Endodermal cell (in vitro differentiated cells): ENCODE results near the gene HSD17B3. TPM values are rescaled to one million over a fixed set of nuclear protein-coding genes. Genes with fewer than 3 reads are reported as not detected.
A peak's percentile ranks its signal among the peaks of the same experiment; 100 is the strongest.

Source experiments
- DNase-seq: peaks from one replicate; pipeline ENCODE4 v3.0.0-alpha.2; 2017
- H3K27ac ChIP-seq: 2 replicates; pipeline ENCODE4 v1.5.1; 2013; ENCODE audit warnings: mild to moderate bottlenecking, low read depth, low read length, moderate library complexity
- H3K27me3 ChIP-seq: 2 replicates; pipeline ENCODE4 v1.6.1; 2013; ENCODE audit warnings: mild to moderate bottlenecking, low read length, moderate library complexity; ENCODE audit not compliant: insufficient read depth, control insufficient read depth, poor library complexity, severe bottlenecking
- H3K36me3 ChIP-seq: 2 replicates; pipeline ENCODE4 v1.7.0; 2013; ENCODE audit warnings: mild to moderate bottlenecking, low read length, moderate library complexity; ENCODE audit not compliant: control insufficient read depth, insufficient read depth
- H3K4me1 ChIP-seq: one replicate; pipeline ENCODE4 v1.7.0; 2013; ENCODE audit warnings: low read length; ENCODE audit not compliant: control insufficient read depth, insufficient read depth
- H3K4me3 ChIP-seq: 2 replicates; pipeline ENCODE4 v1.5.1; 2013; ENCODE audit warnings: mild to moderate bottlenecking, low read length, moderate library complexity
- H3K9ac ChIP-seq: 2 replicates; pipeline ENCODE4 v1.6.1; 2013; ENCODE audit warnings: mild to moderate bottlenecking, low read length, moderate library complexity; ENCODE audit not compliant: poor library complexity, severe bottlenecking; ENCODE audit errors: extremely low read depth
- H3K9me3 ChIP-seq: 2 replicates; pipeline ENCODE4 v1.6.1; 2013; ENCODE audit warnings: mild to moderate bottlenecking, low read length, moderate library complexity; ENCODE audit not compliant: control insufficient read depth
- H3K27ac Mint-ChIP-seq: 2 replicates; pipeline ENCODE4 v1.8.0; 2020; ENCODE audit warnings: mixed read lengths
- H3K27me3 Mint-ChIP-seq: 2 replicates; pipeline ENCODE4 v1.8.0; 2021; ENCODE audit warnings: mild to moderate bottlenecking, mixed read lengths; ENCODE audit not compliant: insufficient read depth
- H3K36me3 Mint-ChIP-seq: 2 replicates; pipeline ENCODE4 v1.8.0; 2020; ENCODE audit warnings: low read depth, mixed read lengths
- H3K4me1 Mint-ChIP-seq: 2 replicates; pipeline ENCODE4 v1.8.0; 2020; ENCODE audit warnings: mixed read lengths
- H3K4me3 Mint-ChIP-seq: 2 replicates; pipeline ENCODE4 v1.8.0; 2020; ENCODE audit warnings: mild to moderate bottlenecking, moderate library complexity, mixed read lengths
- H3K9me3 Mint-ChIP-seq: 2 replicates; pipeline ENCODE4 v1.8.0; 2020; ENCODE audit warnings: mild to moderate bottlenecking, mixed read lengths
- WGBS, 2 experiments: methylation state at CpG; one replicate each; pipeline versions ENCODE4 v1.1.5 to v1.1.7; 2013; ENCODE audit warnings: missing lambda C conversion rate in 2 of 2, mixed read lengths in 1 of 2; ENCODE audit not compliant: insufficient coverage in 1 of 2, insufficient read length in 1 of 2; 5-methylcytosine and 5-hydroxymethylcytosine counted together
- total RNA-seq, 2 donors: library from RNA; stranded (reverse); fragmentation: NEBNext Ultra II Directional in 1 of 2; extraction: Animal tissue kit (Norgen Biotek cat#: 25700) in 1 of 2; gene quantifications; 2 replicates in 1 of 2; 3 replicates in 1 of 2; pipeline ENCODE4 v1.2.1, GENCODE V29; 2021
- TF ChIP-seq, protein P1 (sequence below): fragments of 200-600 bp; sonication (generic); conservative IDR thresholded peaks from 2 replicates; pipeline ENCODE4 v1.5.0; 2021; ENCODE audit warnings: antibody characterized with exemption, mild to moderate bottlenecking

Gene HSD17B3
- total RNA-seq, 2 donors from 2014 or later, result 0.40 TPM; not detected in 1

DNA sequence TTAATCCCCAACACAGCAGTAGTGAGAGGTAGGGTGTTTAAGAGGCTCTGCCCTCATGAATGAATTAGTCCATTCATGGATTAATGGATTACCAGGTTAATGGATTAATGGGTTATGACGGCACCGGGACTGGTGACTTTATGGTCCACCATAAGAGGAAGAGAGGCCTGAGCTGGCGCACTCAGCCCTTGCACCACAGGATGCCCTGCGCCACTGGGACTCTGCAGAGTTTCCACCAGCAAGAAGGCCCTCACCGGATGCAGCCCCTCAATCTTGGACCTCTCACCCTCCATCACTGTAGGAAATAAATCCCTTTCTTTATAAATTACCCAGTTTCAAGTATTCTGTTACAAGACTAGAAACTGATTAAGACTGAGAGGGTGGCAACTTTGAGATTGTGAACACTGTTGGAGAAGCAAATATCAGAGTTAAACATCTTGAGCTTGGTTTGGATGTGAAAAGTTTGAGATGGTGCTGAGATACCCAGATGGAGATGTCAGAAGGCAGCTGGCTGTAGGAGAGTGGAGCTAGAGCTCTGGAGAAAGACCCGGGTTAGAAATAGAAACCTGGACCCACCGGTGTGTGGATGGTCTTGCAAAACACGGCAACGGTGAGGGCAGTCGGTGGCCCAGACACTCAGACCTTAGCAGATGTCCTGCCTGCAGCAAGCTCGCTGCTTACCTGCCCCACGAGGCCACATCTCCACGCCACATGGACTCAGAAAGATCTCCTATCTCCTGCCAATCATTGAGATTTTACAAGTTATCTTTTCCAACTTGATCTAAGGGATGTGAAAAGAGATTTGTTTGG, 98.8 kb downstream of the HSD17B3 start:
- H3K27ac Mint-ChIP-seq, result no peak overlapping the region
- H3K27me3 Mint-ChIP-seq, result peaks cover 30% of the 10 kb centered on the region
- Histone ChIP-seq H3K27ac (no peak overlapping the region), H3K9me3 (peaks cover 11% of the 10 kb centered on the region), H3K27me3 (peaks cover 12% of the 10 kb centered on the region), H3K4me3 (no peak overlapping the region), H3K9ac (no peak overlapping the region), H3K4me1 (no peaks in the 10 kb centered on the region), H3K36me3 (no peaks in the 10 kb centered on the region)
- H3K36me3 Mint-ChIP-seq, result no peaks in the 10 kb centered on the region
- no peak overlapping the region for H3K4me3 Mint-ChIP-seq
- 91 to 95% methylated on average over 11 to 13 of the region's 13 CpGs for WGBS, 2 experiments
- no peak for DNase-seq
- TF ChIP-seq, protein P1, sequence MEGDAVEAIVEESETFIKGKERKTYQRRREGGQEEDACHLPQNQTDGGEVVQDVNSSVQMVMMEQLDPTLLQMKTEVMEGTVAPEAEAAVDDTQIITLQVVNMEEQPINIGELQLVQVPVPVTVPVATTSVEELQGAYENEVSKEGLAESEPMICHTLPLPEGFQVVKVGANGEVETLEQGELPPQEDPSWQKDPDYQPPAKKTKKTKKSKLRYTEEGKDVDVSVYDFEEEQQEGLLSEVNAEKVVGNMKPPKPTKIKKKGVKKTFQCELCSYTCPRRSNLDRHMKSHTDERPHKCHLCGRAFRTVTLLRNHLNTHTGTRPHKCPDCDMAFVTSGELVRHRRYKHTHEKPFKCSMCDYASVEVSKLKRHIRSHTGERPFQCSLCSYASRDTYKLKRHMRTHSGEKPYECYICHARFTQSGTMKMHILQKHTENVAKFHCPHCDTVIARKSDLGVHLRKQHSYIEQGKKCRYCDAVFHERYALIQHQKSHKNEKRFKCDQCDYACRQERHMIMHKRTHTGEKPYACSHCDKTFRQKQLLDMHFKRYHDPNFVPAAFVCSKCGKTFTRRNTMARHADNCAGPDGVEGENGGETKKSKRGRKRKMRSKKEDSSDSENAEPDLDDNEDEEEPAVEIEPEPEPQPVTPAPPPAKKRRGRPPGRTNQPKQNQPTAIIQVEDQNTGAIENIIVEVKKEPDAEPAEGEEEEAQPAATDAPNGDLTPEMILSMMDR, result no peak
- H3K9me3 Mint-ChIP-seq, result peaks cover 10% of the 10 kb centered on the region
- H3K4me1 Mint-ChIP-seq, result peaks cover 8% of the 10 kb centered on the region

GRCh38 chr9:96201140-96201539, 100.8 kb downstream of the HSD17B3 start:
- H3K4me3 Mint-ChIP-seq, result no peak overlapping the region
- WGBS, 2 experiments, result 73 to 79% methylated on average over 3 to 6 of the region's 6 CpGs
- Histone ChIP-seq H3K9ac (no peak overlapping the region), H3K27me3 (peaks cover 12% of the 10 kb centered on the region), H3K27ac (no peak overlapping the region), H3K4me3 (no peak overlapping the region), H3K4me1 (no peaks in the 10 kb centered on the region), H3K36me3 (no peaks in the 10 kb centered on the region), H3K9me3 (peaks cover 11% of the 10 kb centered on the region)
- peaks cover 10% of the 10 kb centered on the region for H3K9me3 Mint-ChIP-seq
- peaks cover 8% of the 10 kb centered on the region for H3K4me1 Mint-ChIP-seq
- TF ChIP-seq, protein P1, result no peak
- H3K27me3 Mint-ChIP-seq, result peaks cover 33% of the 10 kb centered on the region
- no peaks in the 10 kb centered on the region for H3K36me3 Mint-ChIP-seq
- no peak overlapping the region for H3K27ac Mint-ChIP-seq
- DNase-seq, result peak; percentile 64

DNA sequence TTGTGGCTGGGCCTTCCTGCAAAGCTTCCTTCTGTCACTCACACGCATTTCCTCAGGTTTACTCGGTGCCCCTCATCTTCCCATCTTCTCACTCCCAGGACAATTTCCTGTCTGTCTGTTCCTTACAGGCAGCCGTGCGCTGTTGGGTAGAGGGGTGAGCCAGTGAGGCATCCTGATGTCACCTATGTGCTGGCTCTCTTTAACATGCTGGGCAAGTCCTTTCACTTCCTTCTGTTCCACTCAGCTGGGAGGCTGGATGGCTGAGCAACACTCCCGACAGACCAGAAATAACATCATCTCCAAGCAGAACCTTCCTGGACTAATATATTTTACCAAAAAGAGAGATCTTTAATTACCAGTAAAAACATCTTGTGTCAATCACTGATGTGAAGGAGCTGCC, 103.0 kb downstream of the HSD17B3 start:
- no peak for DNase-seq
- Mint-ChIP-seq H3K36me3 (no peaks in the 10 kb centered on the region), H3K4me1 (peaks cover 8% of the 10 kb centered on the region), H3K27me3 (peaks cover 36% of the 10 kb centered on the region), H3K9me3 (no peaks in the 10 kb centered on the region), H3K4me3 (no peak overlapping the region), H3K27ac (no peak overlapping the region)
- peaks cover 4% of the 10 kb centered on the region for H3K9me3 ChIP-seq
- H3K4me3 ChIP-seq, result no peak overlapping the region
- no peaks in the 10 kb centered on the region for H3K4me1 ChIP-seq
- H3K9ac ChIP-seq, result no peak overlapping the region
- no peaks in the 10 kb centered on the region for H3K36me3 ChIP-seq
- 82 to 89% methylated on average over 2 to 5 of the region's 5 CpGs for WGBS, 2 experiments
- peaks cover 12% of the 10 kb centered on the region for H3K27me3 ChIP-seq
- TF ChIP-seq, protein P1, result no peak
- H3K27ac ChIP-seq, result no peak overlapping the region
